Stomach (tissue), 9 donors: ENCODE measurements around the gene LDLRAD3. TPM values are rescaled to one million over a fixed set of nuclear protein-coding genes. Genes with fewer than 3 reads are reported as not detected.
"Not testable (repeated sequence)": the region's sequence is repeated elsewhere in the genome, so short reads cannot be mapped to it uniquely, and the experiment has no call there.

Source experiments
- DNase-seq, 2 donors: peaks; one replicate each; pipeline versions ENCODE4 v3.0.0 to v3.0.0-alpha.2; 2013 to 2019
- H3K27ac ChIP-seq, 5 donors: fragments of 200-600 bp in 4 of 5; sonication (generic) in 4 of 5; one replicate each; pipeline ENCODE4 v1.5.1; 2013 to 2019; ENCODE audit warnings: mild to moderate bottlenecking in 1 of 5, moderate library complexity in 1 of 5
- H3K27me3 ChIP-seq, 3 donors: fragments of 200-600 bp; sonication (generic); one replicate each; pipeline ENCODE4 v1.5.1; 2017 to 2019; ENCODE audit warnings: mixed run types in 1 of 3
- H3K36me3 ChIP-seq, 4 donors: fragments of 200-600 bp; sonication (generic); 1 replicate in 3 of 4; 2 replicates in 1 of 4; pipeline ENCODE4 v1.5.1; 2016 to 2019
- H3K4me1 ChIP-seq, 4 donors: fragments of 200-600 bp; sonication (generic); one replicate each; pipeline ENCODE4 v1.5.1; 2016 to 2019
- H3K4me3 ChIP-seq, 4 donors: fragments of 200-600 bp; sonication (generic) in 3 of 4; one replicate each; pipeline ENCODE4 v1.5.1; 2016 to 2019; ENCODE audit warnings: mild to moderate bottlenecking in 1 of 4
- H3K9me3 ChIP-seq, 4 donors: fragments of 200-600 bp; sonication (generic); one replicate each; pipeline ENCODE4 v1.5.1; 2016 to 2019
- CTCF ChIP-seq, 7 experiments: fragments of 450-650 bp in 4 of 7; fragments of 200-600 bp in 3 of 7; sonication (generic) in 3 of 7; IDR thresholded peaks; one replicate each; pipeline ENCODE4 v1.5.1; 2016 to 2019; ENCODE audit warnings: antibody characterized with exemption in 7 of 7, control low read depth in 2 of 7, mild to moderate bottlenecking in 1 of 7
- EP300 ChIP-seq: sonication (generic); formaldehyde crosslinking; IDR thresholded peaks from one replicate; pipeline ENCODE4 v1.6.1; 2017; ENCODE audit warnings: antibody characterized with exemption
- POLR2A ChIP-seq, 4 donors: fragments of 450-650 bp; IDR thresholded peaks; one replicate each; pipeline ENCODE4 v1.6.1; 2016; ENCODE audit warnings: antibody characterized with exemption in 4 of 4, control low read depth in 2 of 4, mild to moderate bottlenecking in 1 of 4, moderate library complexity in 1 of 4
- POLR2AphosphoS5 ChIP-seq, 3 donors: sonication (generic); formaldehyde crosslinking; IDR thresholded peaks; one replicate each; pipeline ENCODE4 v1.6.1; 2016; ENCODE audit warnings: antibody characterized with exemption in 3 of 3
- WGBS, 5 donors: extraction: QIAGEN DNeasy Blood & Tissue Kit in 3 of 5; methylation state at CpG; one replicate each; pipeline versions ENCODE4 v1.1.5 to v1.1.7; 2013 to 2018; 5-methylcytosine and 5-hydroxymethylcytosine counted together
- intact Hi-C: fragments of 100-400 bp; cut with DNase I; formaldehyde crosslinking; loops from one replicate; pipeline ENCODE4 v1.15.1; 2023; ENCODE audit warnings: low total_unique reads
- polyA plus RNA-seq, 3 donors: library from polyadenylated mRNA; stranded (reverse); fragments of 200-250 nt; gene quantifications; one replicate each; pipeline ENCODE4 v1.2.3, GENCODE V29; 2013
- total RNA-seq, 5 donors: library from RNA; depleted of rRNA; stranded (reverse); fragments of >200 nt; gene quantifications; one replicate each; pipeline versions ENCODE4 v1.1.0 to v1.2.3, GENCODE V29; 2014 to 2016
- donor health status: healthy with polysubstance abuse.
- donor health status: Bipolar disorder and iron deficiency.
- donor health status: healthy.

The LDLRAD3 gene
- total and polyA plus RNA-seq, 8 donors, result 2.0 to 22.8 (median 7.9) TPM

GRCh38 chr11:36167073-36167472 is 223.2 kb downstream of the LDLRAD3 start:
- TF ChIP-seq POLR2AphosphoS5 (IDR thresholded peaks at IDR 0.05) (no peak), EP300 (no peak), POLR2A (IDR thresholded peaks at IDR 0.05) (no peak), CTCF (IDR thresholded peaks at IDR 0.05) (no peak)
- DNase-seq, result no peak
- H3K9me3 ChIP-seq, result no peaks in the 10 kb centered on the region
- peaks cover 0 to 17% (median 9%) of the 10 kb centered on the region in 4 donors for H3K4me1 ChIP-seq
- H3K27me3 ChIP-seq, result no peaks in the 10 kb centered on the region
- intact Hi-C loops, result no loop called here
- 90 to 98% (median 95%) methylated on average over 4 of the region's 4 CpGs for WGBS, 5 donors
- H3K36me3 ChIP-seq, result no peaks in the 10 kb centered on the region
- H3K4me3 ChIP-seq, result no peak overlapping the region
- H3K27ac ChIP-seq, result no peak overlapping the region

- Histone ChIP-seq H3K27me3 (no peaks in the 10 kb centered on the region), H3K4me1 (peaks cover 0 to 13% (median 5%) of the 10 kb centered on the region in 4 donors), H3K36me3 (no peaks in the 10 kb centered on the region), H3K9me3 (no peaks in the 10 kb centered on the region), H3K4me3 (no peak overlapping the region), H3K27ac (no peak overlapping the region)
- 90 to 94% (median 92%) methylated on average over 6 of the region's 6 CpGs for WGBS, 5 donors
- TF ChIP-seq POLR2AphosphoS5 (IDR thresholded peaks at IDR 0.05) (no peak), POLR2A (IDR thresholded peaks at IDR 0.05) (no peak), EP300 (no peak), CTCF (IDR thresholded peaks at IDR 0.05) (no peak)
- intact Hi-C loops, result no loop called here
- DNase-seq, result no peak
Measured at GRCh38 chr11:36167729-36168128, 223.9 kb downstream of the LDLRAD3 start.

- intact Hi-C loops, result no loop called here
- Histone ChIP-seq H3K4me3 (no peak overlapping the region), H3K36me3 (no peaks in the 10 kb centered on the region), H3K27me3 (no peaks in the 10 kb centered on the region), H3K27ac (no peak overlapping the region), H3K9me3 (no peaks in the 10 kb centered on the region), H3K4me1 (no peaks in the 10 kb centered on the region)
- 70 to 86% (median 81%) methylated on average over 2 of the region's 2 CpGs for WGBS, 5 donors
- TF ChIP-seq POLR2A (IDR thresholded peaks at IDR 0.05) (no peak), POLR2AphosphoS5 (IDR thresholded peaks at IDR 0.05) (no peak), EP300 (no peak)
- no peak for DNase-seq
Measured at GRCh38 chr11:36177836-36178235, 234.0 kb downstream of the LDLRAD3 start.

- TF ChIP-seq CTCF (IDR thresholded peaks at IDR 0.05), result no peak
- TF ChIP-seq POLR2A (IDR thresholded peaks at IDR 0.05), result no peak
- TF ChIP-seq POLR2AphosphoS5 (IDR thresholded peaks at IDR 0.05), result peak in 1 of 3 donors; percentile 11
- peak in 1 of 2 donors; percentile 38 for DNase-seq
- H3K36me3 ChIP-seq, result no peaks in the 10 kb centered on the region
- no peaks in the 10 kb centered on the region for H3K9me3 ChIP-seq
- H3K4me3 ChIP-seq, result no peak overlapping the region
- H3K27me3 ChIP-seq, result no peaks in the 10 kb centered on the region
- intact Hi-C loops, result no loop called here
- peaks cover 0 to 10% (median 0%) of the 10 kb centered on the region in 4 donors for H3K4me1 ChIP-seq
- 75 to 85% (median 79%) methylated on average over 6 of the region's 6 CpGs for whole genome bisulfite sequencing, 5 donors
- H3K27ac ChIP-seq, result no peak overlapping the region
Measured at GRCh38 chr11:36186340-36187175, 242.7 kb downstream of the LDLRAD3 start.

GRCh38 chr11:36187622-36188021 is 243.8 kb downstream of the LDLRAD3 start:
- H3K4me3 ChIP-seq, result no peak overlapping the region
- TF ChIP-seq POLR2A (IDR thresholded peaks at IDR 0.05), result no peak
- TF ChIP-seq POLR2AphosphoS5 (IDR thresholded peaks at IDR 0.05), result no peak
- no peak for TF ChIP-seq CTCF (IDR thresholded peaks at IDR 0.05)
- no peak for TF ChIP-seq EP300
- intact Hi-C loops, result no loop called here
- no peaks in the 10 kb centered on the region for H3K9me3 ChIP-seq
- H3K27ac ChIP-seq, result no peak overlapping the region
- 89 to 95% (median 91%) methylated on average over 3 of the region's 3 CpGs for WGBS, 5 donors
- H3K27me3 ChIP-seq, result no peaks in the 10 kb centered on the region
- no peak for DNase-seq
- H3K36me3 ChIP-seq, result no peaks in the 10 kb centered on the region
- peaks cover 0 to 10% (median 0%) of the 10 kb centered on the region in 4 donors for H3K4me1 ChIP-seq

GRCh38 chr11:36189735-36190134 is 245.9 kb downstream of the LDLRAD3 start:
- H3K27me3 ChIP-seq, H3K27ac ChIP-seq, H3K4me1 ChIP-seq, H3K36me3 ChIP-seq, DNase-seq, H3K4me3 ChIP-seq, H3K9me3 ChIP-seq, intact Hi-C loops: not testable (repeated sequence)
- 91 to 100% (median 100%) methylated on average over 1 of the region's 1 CpG for WGBS, 5 donors
